Astrocyte (in vitro differentiated cells and primary cell): ENCODE results near the gene CLIP3. TPM values are rescaled to one million over a fixed set of nuclear protein-coding genes. Genes with fewer than 3 reads are reported as not detected.

Experiments
- DNase-seq: peaks from one replicate; pipeline ENCODE4 v3.0.0-alpha.2; 2010; ENCODE audit warnings: low read depth
- FAIRE-seq: peaks from 2 replicates; lab custom pipeline; 2011; peaks lifted over from hg19 to GRCh38; lab: Jason Lieb, UNC
- H2AFZ ChIP-seq: 2 replicates; pipeline ENCODE4 v1.6.0; 2012; ENCODE audit warnings: low read depth, low read length, inconsistent platforms
- H3K27ac ChIP-seq: 2 replicates; pipeline ENCODE4 v1.5.1; 2011; ENCODE audit warnings: low read depth, low read length, inconsistent platforms
- H3K27me3 ChIP-seq: 2 replicates; pipeline ENCODE4 v1.6.0; 2011; ENCODE audit warnings: low read length, inconsistent platforms; ENCODE audit not compliant: insufficient read depth
- H3K36me3 ChIP-seq: 2 replicates; pipeline ENCODE4 v1.5.1; 2011; ENCODE audit warnings: low read length, inconsistent platforms; ENCODE audit not compliant: insufficient read depth
- H3K4me1 ChIP-seq: 2 replicates; pipeline ENCODE4 v1.5.1; 2011; ENCODE audit warnings: low read length, inconsistent platforms; ENCODE audit not compliant: insufficient read depth
- H3K4me2 ChIP-seq: 2 replicates; pipeline ENCODE4 v1.6.0; 2012; ENCODE audit warnings: low read length, inconsistent platforms
- H3K4me3 ChIP-seq: 2 replicates; pipeline ENCODE4 v1.5.1; 2011; ENCODE audit warnings: low read depth, mild to moderate bottlenecking, low read length, inconsistent platforms; ENCODE audit not compliant: insufficient read depth
- H3K79me2 ChIP-seq: 2 replicates; pipeline ENCODE4 v1.6.0; 2012; ENCODE audit warnings: mild to moderate bottlenecking, low read length, inconsistent platforms; ENCODE audit not compliant: insufficient read depth
- H3K9ac ChIP-seq: 2 replicates; pipeline ENCODE4 v1.6.0; 2012; ENCODE audit warnings: mild to moderate bottlenecking, low read length, inconsistent platforms
- H3K9me3 ChIP-seq: 2 replicates; pipeline ENCODE4 v1.5.1; 2012; ENCODE audit warnings: low read depth, mild to moderate bottlenecking, low read length, inconsistent platforms; ENCODE audit not compliant: insufficient read depth
- H4K20me1 ChIP-seq: 2 replicates; pipeline ENCODE4 v1.6.0; 2012; ENCODE audit warnings: low read length, inconsistent platforms; ENCODE audit not compliant: insufficient read depth
- H3K27ac Mint-ChIP-seq: one replicate; pipeline ENCODE4 v1.8.0; 2021; ENCODE audit warnings: mild to moderate bottlenecking, mixed read lengths; ENCODE audit not compliant: unreplicated experiment
- H3K27me3 Mint-ChIP-seq: one replicate; pipeline ENCODE4 v1.8.0; 2021; ENCODE audit warnings: low read depth, mixed read lengths; ENCODE audit not compliant: unreplicated experiment
- H3K36me3 Mint-ChIP-seq: one replicate; pipeline ENCODE4 v1.8.0; 2021; ENCODE audit warnings: low read depth, mixed read lengths; ENCODE audit not compliant: unreplicated experiment
- H3K4me1 Mint-ChIP-seq: one replicate; pipeline ENCODE4 v1.8.0; 2021; ENCODE audit warnings: low read depth, mixed read lengths; ENCODE audit not compliant: unreplicated experiment
- H3K4me3 Mint-ChIP-seq: one replicate; pipeline ENCODE4 v1.8.0; 2021; ENCODE audit warnings: mild to moderate bottlenecking, moderate library complexity, mixed read lengths; ENCODE audit not compliant: unreplicated experiment
- H3K9me3 Mint-ChIP-seq: one replicate; pipeline ENCODE4 v1.8.0; 2021; ENCODE audit warnings: mild to moderate bottlenecking, mixed read lengths; ENCODE audit not compliant: unreplicated experiment
- CTCF ChIP-seq: IDR thresholded peaks from 2 replicates; pipeline ENCODE4 v1.5.1; 2011; ENCODE audit warnings: low read depth, mild to moderate bottlenecking, inconsistent platforms, low read length, moderate library complexity; ENCODE audit not compliant: insufficient read depth
- EZH2 ChIP-seq: IDR thresholded peaks from 2 replicates; pipeline ENCODE4 v1.6.1; 2012; ENCODE audit warnings: mild to moderate bottlenecking, low read length, inconsistent platforms; ENCODE audit not compliant: insufficient read depth
- total RNA-seq: library from RNA; stranded (reverse); gene quantifications from 2 replicates; pipeline ENCODE4 v1.2.1, GENCODE V29; 2021

CLIP3 gene
- total RNA-seq, 1 donor from 2014 or later: 57.4 TPM

GRCh38 chr19:36064826-36065225 is 32.2 kb upstream of the CLIP3 start:
- H3K4me3 ChIP-seq: no peak overlapping the region
- no peak overlapping the region for H3K4me2 ChIP-seq
- no peaks in the 10 kb centered on the region for H3K27me3 ChIP-seq
- H3K9ac ChIP-seq: no peak overlapping the region
- peaks cover 6% of the 10 kb centered on the region for H3K36me3 ChIP-seq
- H3K79me2 ChIP-seq: no peaks in the 10 kb centered on the region
- peaks cover 13% of the 10 kb centered on the region for H3K36me3 Mint-ChIP-seq
- H3K9me3 Mint-ChIP-seq: no peaks in the 10 kb centered on the region
- FAIRE-seq: no peak
- peaks cover 8% of the 10 kb centered on the region for H4K20me1 ChIP-seq
- H2AFZ ChIP-seq: no peak overlapping the region
- H3K4me1 ChIP-seq: no peaks in the 10 kb centered on the region
- H3K27ac ChIP-seq: no peak overlapping the region
- H3K4me1 Mint-ChIP-seq: no peaks in the 10 kb centered on the region
- no peak overlapping the region for H3K4me3 Mint-ChIP-seq
- H3K9me3 ChIP-seq: no peaks in the 10 kb centered on the region
- peaks cover 8% of the 10 kb centered on the region for H3K27me3 Mint-ChIP-seq
- DNase-seq: no peak
- no peak overlapping the region for H3K27ac Mint-ChIP-seq
- no peak for TF ChIP-seq CTCF
- TF ChIP-seq EZH2: no peak

- Histone ChIP-seq H3K4me1 (no peaks in the 10 kb centered on the region), H4K20me1 (no peaks in the 10 kb centered on the region), H3K9me3 (no peaks in the 10 kb centered on the region), H3K79me2 (peaks cover 13% of the 10 kb centered on the region), H2AFZ (no peak overlapping the region), H3K9ac (no peak overlapping the region), H3K27ac (no peak overlapping the region), H3K36me3 (peaks cover 4% of the 10 kb centered on the region), H3K4me2 (no peak overlapping the region), H3K27me3 (no peaks in the 10 kb centered on the region), H3K4me3 (no peak overlapping the region)
- TF ChIP-seq CTCF (no peak), EZH2 (no peak)
- FAIRE-seq: no peak
- no peak overlapping the region for H3K4me3 Mint-ChIP-seq
- H3K27ac Mint-ChIP-seq: no peak overlapping the region
- no peaks in the 10 kb centered on the region for H3K9me3 Mint-ChIP-seq
- DNase-seq: no peak
- peaks cover 7% of the 10 kb centered on the region for H3K36me3 Mint-ChIP-seq
- no peaks in the 10 kb centered on the region for H3K4me1 Mint-ChIP-seq
- H3K27me3 Mint-ChIP-seq: peaks cover 8% of the 10 kb centered on the region
Observed at GRCh38 chr19:36061367-36061766, 28.7 kb upstream of the CLIP3 start.

GRCh38 chr19:36060430-36060829 is 27.8 kb upstream of the CLIP3 start:
- Mint-ChIP-seq H3K27ac (no peak overlapping the region), H3K36me3 (peaks cover 3% of the 10 kb centered on the region), H3K9me3 (no peaks in the 10 kb centered on the region), H3K4me1 (no peaks in the 10 kb centered on the region), H3K27me3 (peaks cover 7% of the 10 kb centered on the region), H3K4me3 (no peak overlapping the region)
- FAIRE-seq (no peak), DNase-seq (peak; percentile 28)
- TF ChIP-seq CTCF (peak; percentile 64), EZH2 (no peak)
- Histone ChIP-seq H4K20me1 (no peaks in the 10 kb centered on the region), H3K9me3 (no peaks in the 10 kb centered on the region), H3K27ac (no peak overlapping the region), H3K36me3 (peaks cover 3% of the 10 kb centered on the region), H3K9ac (no peak overlapping the region), H2AFZ (no peak overlapping the region), H3K27me3 (no peaks in the 10 kb centered on the region), H3K4me1 (no peaks in the 10 kb centered on the region), H3K4me3 (no peak overlapping the region), H3K79me2 (peaks cover 23% of the 10 kb centered on the region), H3K4me2 (no peak overlapping the region)
